Measurements from ENCODE around the gene ASAP3.

ASAP3 gene

GRCh38 chr1:23403735-23404486, 80.1 kb downstream of the ASAP3 start:
- H3K27me3 ChIP-seq (ENCODE audit: control insufficient read depth in 3 of 3, insufficient read depth in 3 of 3, low read depth in 1 of 3, low read length in 3 of 3) = peaks cover 0 to 2% (median 0%) of the 10 kb centered on the region in 3 experiments
- no peaks in the 10 kb centered on the region for H3K9me3 ChIP-seq (replicated peaks in 1 of 2; ENCODE audit: control insufficient read depth in 2 of 2, insufficient read depth in 1 of 2, low read depth in 1 of 2, low read length in 2 of 2)
- H2BK15ac ChIP-seq (ENCODE audit: low read length) = no peak overlapping the region
- H2AFZ ChIP-seq (ENCODE audit: low read length) = peak overlapping the region; percentile 89
- peak overlapping the region; percentile 74 for H3K18ac ChIP-seq (ENCODE audit: low read length)
- WGBS, 2 donors (ENCODE audit: extremely low coverage in 2 of 2, insufficient read length in 2 of 2, insufficient replicate concordance in 1 of 2) = no CpG with 5 or more reads among the region's 19 CpGs
- H3K79me1 ChIP-seq (ENCODE audit: low read depth, low read length) = no peaks in the 10 kb centered on the region
- H3K4me2 ChIP-seq (ENCODE audit: insufficient read depth, low read length, poor library complexity, severe bottlenecking) = no peak overlapping the region
- H3K27ac ChIP-seq (replicated peaks; ENCODE audit: low read length) = no peak overlapping the region
- H2BK5ac ChIP-seq (ENCODE audit: low read length) = no peak overlapping the region
- no peak overlapping the region for H3K14ac ChIP-seq (ENCODE audit: low read length)
- peak; percentile 81 for DNase-seq (ENCODE audit: low spot score)
- peaks cover 7 to 8% of the 10 kb centered on the region in 2 donors for H3K4me1 ChIP-seq (ENCODE audit: control insufficient read depth in 2 of 2, insufficient read depth in 1 of 2, low read depth in 1 of 2, low read length in 2 of 2)
- H4K91ac ChIP-seq (ENCODE audit: low read depth, low read length, poor library complexity) = no peak overlapping the region
- H3K36me3 ChIP-seq (replicated peaks in 1 of 2; ENCODE audit: control insufficient read depth in 2 of 2, insufficient read depth in 2 of 2, low read length in 2 of 2) = no peaks in the 10 kb centered on the region
- H3K4me3 ChIP-seq (ENCODE audit: low read length in 2 of 2) = peak overlapping the region in 1 of 2 donors; percentile 15
- no peak overlapping the region for H3K4ac ChIP-seq (ENCODE audit: low read length)
- no peak overlapping the region for H2BK120ac ChIP-seq (ENCODE audit: low read depth, low read length)
- no peak overlapping the region for H3K23ac ChIP-seq (ENCODE audit: low read depth, low read length, poor library complexity)
- H2BK12ac ChIP-seq (ENCODE audit: low read length) = no peak overlapping the region
- H2AK5ac ChIP-seq (ENCODE audit: low read depth, low read length) = no peak overlapping the region
- H4K8ac ChIP-seq (ENCODE audit: low read depth, low read length) = no peak overlapping the region
- H3K9ac ChIP-seq (ENCODE audit: low read depth, low read length, poor library complexity) = peak overlapping the region; percentile 26

GRCh38 chr1:23403355-23403734, 80.6 kb downstream of the ASAP3 start:
- Histone ChIP-seq H3K36me3 (replicated peaks in 1 of 2; ENCODE audit: control insufficient read depth in 2 of 2, insufficient read depth in 2 of 2, low read length in 2 of 2) (no peaks in the 10 kb centered on the region), H4K8ac (ENCODE audit: low read depth, low read length) (no peak overlapping the region), H3K9ac (ENCODE audit: low read depth, low read length, poor library complexity) (peak overlapping the region; percentile 26), H3K23ac (ENCODE audit: low read depth, low read length, poor library complexity) (no peak overlapping the region), H2AK5ac (ENCODE audit: low read depth, low read length) (no peak overlapping the region), H3K27ac (replicated peaks; ENCODE audit: low read length) (no peak overlapping the region), H3K18ac (ENCODE audit: low read length) (no peak overlapping the region), H2BK15ac (ENCODE audit: low read length) (no peak overlapping the region), H3K4me1 (ENCODE audit: control insufficient read depth in 2 of 2, insufficient read depth in 1 of 2, low read depth in 1 of 2, low read length in 2 of 2) (peaks cover 6 to 8% of the 10 kb centered on the region in 2 donors), H3K4me3 (ENCODE audit: low read length in 2 of 2) (no peak overlapping the region), H3K14ac (ENCODE audit: low read length) (no peak overlapping the region), H2AFZ (ENCODE audit: low read length) (peak overlapping the region; percentile 89), H2BK120ac (ENCODE audit: low read depth, low read length) (no peak overlapping the region), H3K4ac (ENCODE audit: low read length) (no peak overlapping the region), H3K4me2 (ENCODE audit: insufficient read depth, low read length, poor library complexity, severe bottlenecking) (no peak overlapping the region), H2BK12ac (ENCODE audit: low read length) (no peak overlapping the region), H3K27me3 (ENCODE audit: control insufficient read depth in 3 of 3, insufficient read depth in 3 of 3, low read depth in 1 of 3, low read length in 3 of 3) (peaks cover 0 to 2% (median 0%) of the 10 kb centered on the region in 3 experiments), H3K9me3 (replicated peaks in 1 of 2; ENCODE audit: control insufficient read depth in 2 of 2, insufficient read depth in 1 of 2, low read depth in 1 of 2, low read length in 2 of 2) (no peaks in the 10 kb centered on the region), H4K91ac (ENCODE audit: low read depth, low read length, poor library complexity) (no peak overlapping the region), H2BK5ac (ENCODE audit: low read length) (no peak overlapping the region), H3K79me1 (ENCODE audit: low read depth, low read length) (no peaks in the 10 kb centered on the region)
- no CpG with 5 or more reads among the region's 4 CpGs for WGBS, 2 donors (ENCODE audit: extremely low coverage in 2 of 2, insufficient read length in 2 of 2, insufficient replicate concordance in 1 of 2)
- no peak for DNase-seq (ENCODE audit: low spot score)

GRCh38 chr1:23403038-23403336, 81.0 kb downstream of the ASAP3 start:
- no peak overlapping the region for H4K8ac ChIP-seq (ENCODE audit: low read depth, low read length)
- no peak overlapping the region for H3K18ac ChIP-seq (ENCODE audit: low read length)
- H3K27ac ChIP-seq (replicated peaks; ENCODE audit: low read length) = no peak overlapping the region
- no peaks in the 10 kb centered on the region for H3K36me3 ChIP-seq (replicated peaks in 1 of 2; ENCODE audit: control insufficient read depth in 2 of 2, insufficient read depth in 2 of 2, low read length in 2 of 2)
- peak overlapping the region; percentile 55 for H2AFZ ChIP-seq (ENCODE audit: low read length)
- H3K23ac ChIP-seq (ENCODE audit: low read depth, low read length, poor library complexity) = no peak overlapping the region
- H3K14ac ChIP-seq (ENCODE audit: low read length) = no peak overlapping the region
- no peak overlapping the region for H3K4ac ChIP-seq (ENCODE audit: low read length)
- H3K4me3 ChIP-seq (ENCODE audit: low read length in 2 of 2) = no peak overlapping the region
- H3K9ac ChIP-seq (ENCODE audit: low read depth, low read length, poor library complexity) = no peak overlapping the region
- peaks cover 6 to 8% of the 10 kb centered on the region in 2 donors for H3K4me1 ChIP-seq (ENCODE audit: control insufficient read depth in 2 of 2, insufficient read depth in 1 of 2, low read depth in 1 of 2, low read length in 2 of 2)
- no peak overlapping the region for H2BK12ac ChIP-seq (ENCODE audit: low read length)
- H3K79me1 ChIP-seq (ENCODE audit: low read depth, low read length) = no peaks in the 10 kb centered on the region
- DNase-seq (ENCODE audit: low spot score) = no peak
- H2BK5ac ChIP-seq (ENCODE audit: low read length) = no peak overlapping the region
- H4K91ac ChIP-seq (ENCODE audit: low read depth, low read length, poor library complexity) = no peak overlapping the region
- H2BK15ac ChIP-seq (ENCODE audit: low read length) = no peak overlapping the region
- WGBS, 2 donors (ENCODE audit: extremely low coverage in 2 of 2, insufficient read length in 2 of 2, insufficient replicate concordance in 1 of 2) = no CpG with 5 or more reads among the region's 6 CpGs
- H2AK5ac ChIP-seq (ENCODE audit: low read depth, low read length) = no peak overlapping the region
- no peak overlapping the region for H3K4me2 ChIP-seq (ENCODE audit: insufficient read depth, low read length, poor library complexity, severe bottlenecking)
- H3K9me3 ChIP-seq (replicated peaks in 1 of 2; ENCODE audit: control insufficient read depth in 2 of 2, insufficient read depth in 1 of 2, low read depth in 1 of 2, low read length in 2 of 2) = no peaks in the 10 kb centered on the region
- no peak overlapping the region for H2BK120ac ChIP-seq (ENCODE audit: low read depth, low read length)
- H3K27me3 ChIP-seq (ENCODE audit: control insufficient read depth in 3 of 3, insufficient read depth in 3 of 3, low read depth in 1 of 3, low read length in 3 of 3) = peaks cover 0 to 2% (median 0%) of the 10 kb centered on the region in 3 experiments

- Histone ChIP-seq H3K18ac (ENCODE audit: low read length) (no peak overlapping the region), H2BK5ac (ENCODE audit: low read length) (no peak overlapping the region), H3K4me3 (ENCODE audit: low read length in 2 of 2) (peak overlapping the region in 1 of 2 donors; percentile 41), H2BK12ac (ENCODE audit: low read length) (no peak overlapping the region), H3K23ac (ENCODE audit: low read depth, low read length, poor library complexity) (no peak overlapping the region), H3K9ac (ENCODE audit: low read depth, low read length, poor library complexity) (no peak overlapping the region), H2AK5ac (ENCODE audit: low read depth, low read length) (no peak overlapping the region), H3K27me3 (ENCODE audit: control insufficient read depth in 3 of 3, insufficient read depth in 3 of 3, low read depth in 1 of 3, low read length in 3 of 3) (peaks cover 0 to 2% (median 0%) of the 10 kb centered on the region in 3 experiments), H3K14ac (ENCODE audit: low read length) (no peak overlapping the region), H3K4me2 (ENCODE audit: insufficient read depth, low read length, poor library complexity, severe bottlenecking) (no peak overlapping the region), H2AFZ (ENCODE audit: low read length) (peak overlapping the region; percentile 55), H2BK120ac (ENCODE audit: low read depth, low read length) (no peak overlapping the region), H3K79me1 (ENCODE audit: low read depth, low read length) (no peaks in the 10 kb centered on the region), H4K8ac (ENCODE audit: low read depth, low read length) (no peak overlapping the region), H3K36me3 (replicated peaks in 1 of 2; ENCODE audit: control insufficient read depth in 2 of 2, insufficient read depth in 2 of 2, low read length in 2 of 2) (no peaks in the 10 kb centered on the region), H3K4me1 (ENCODE audit: control insufficient read depth in 2 of 2, insufficient read depth in 1 of 2, low read depth in 1 of 2, low read length in 2 of 2) (peaks cover 6 to 8% of the 10 kb centered on the region in 2 donors), H2BK15ac (ENCODE audit: low read length) (no peak overlapping the region), H3K27ac (replicated peaks; ENCODE audit: low read length) (no peak overlapping the region), H3K4ac (ENCODE audit: low read length) (no peak overlapping the region), H4K91ac (ENCODE audit: low read depth, low read length, poor library complexity) (no peak overlapping the region), H3K9me3 (replicated peaks in 1 of 2; ENCODE audit: control insufficient read depth in 2 of 2, insufficient read depth in 1 of 2, low read depth in 1 of 2, low read length in 2 of 2) (no peaks in the 10 kb centered on the region)
- no CpG with 5 or more reads among the region's 11 CpGs for WGBS, 2 donors (ENCODE audit: extremely low coverage in 2 of 2, insufficient read length in 2 of 2, insufficient replicate concordance in 1 of 2)
- no peak for DNase-seq (ENCODE audit: low spot score)
Measured at GRCh38 chr1:23402286-23403037, 81.5 kb downstream of the ASAP3 start.
